GM18517 (cell line): ENCODE measurements around the gene FANCB.

Source experiments
- ATAC-seq: cut with Tn5 transposase; IDR thresholded peaks from one replicate; pipeline ENCODE4 v1.9.1; 2021; ENCODE audit warnings: mild to moderate bottlenecking, moderate library complexity; ENCODE audit not compliant: unreplicated experiment

The FANCB gene

GRCh38 chrX:14843666-14844065 lies 29.2 kb downstream of the FANCB start:
- ATAC-seq, result no peak

GRCh38 chrX:14837155-14837554 lies 35.7 kb downstream of the FANCB start:
- no peak for ATAC-seq

GRCh38 chrX:14832586-14832985 lies 40.3 kb downstream of the FANCB start:
- ATAC-seq, result no peak

- no peak for ATAC-seq
Observed at GRCh38 chrX:14832151-14832550, 40.7 kb downstream of the FANCB start.

- no peak for ATAC-seq
Observed at GRCh38 chrX:14829643-14830042, 43.2 kb downstream of the FANCB start.

GRCh38 chrX:14826319-14826718 lies 46.5 kb downstream of the FANCB start:
- no peak for ATAC-seq

- ATAC-seq, result no peak
Observed at GRCh38 chrX:14825851-14826250, 47.0 kb downstream of the FANCB start.

- no peak for ATAC-seq
Observed at GRCh38 chrX:14819769-14820168, 53.1 kb downstream of the FANCB start.

- no peak for ATAC-seq
Observed at GRCh38 chrX:14817571-14817970, 55.3 kb downstream of the FANCB start.

- no peak for ATAC-seq
Observed at GRCh38 chrX:14802943-14803710, 69.7 kb downstream of the FANCB start.

GRCh38 chrX:14801136-14801535 lies 71.7 kb downstream of the FANCB start:
- no peak for ATAC-seq

- ATAC-seq, result no peak
Observed at GRCh38 chrX:14798805-14799397, 74.0 kb downstream of the FANCB start.
